ENCODE data around the gene RBX1.
"Not testable (repeated sequence)": the region's sequence is repeated elsewhere in the genome, so short reads cannot be mapped to it uniquely, and the experiment has no call there.

The RBX1 gene

DNA sequence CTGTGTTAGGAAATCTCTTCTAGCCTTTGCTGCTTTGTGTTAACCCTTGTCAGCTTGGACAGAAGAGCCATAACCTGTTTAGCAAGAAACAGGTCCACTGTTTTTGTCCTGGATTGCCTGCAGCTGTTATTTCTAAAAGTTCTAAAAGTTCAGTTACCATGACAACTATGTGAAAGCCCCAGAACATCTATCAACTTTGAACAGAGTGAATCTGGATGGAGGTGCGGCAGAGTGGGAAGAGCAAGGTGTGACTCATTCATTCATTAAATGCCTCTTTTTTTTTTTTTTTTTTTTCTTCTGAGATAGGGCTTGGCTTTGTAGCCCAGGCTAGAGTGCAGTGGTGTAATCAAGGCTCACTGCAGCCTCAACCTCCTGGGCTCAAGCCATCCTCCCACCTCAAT is 50.5 kb downstream of the RBX1 start:
- no peak overlapping the region for H3K27ac ChIP-seq
- DNase-seq (ENCODE audit: low spot score) = no peak
- H3K4me3 ChIP-seq = no peak overlapping the region
- no peak for TF ChIP-seq CTCF (IDR thresholded peaks at IDR 0.05)

GRCh38 chr22:41002386-41002785 is 51.2 kb downstream of the RBX1 start:
- not testable (repeated sequence) for H3K27ac ChIP-seq; DNase-seq (ENCODE audit: low spot score); H3K4me3 ChIP-seq

GRCh38 chr22:41003066-41003465 is 51.9 kb downstream of the RBX1 start:
- DNase-seq (ENCODE audit: low spot score) = no peak
- no peak for TF ChIP-seq CTCF (IDR thresholded peaks at IDR 0.05)
- Histone ChIP-seq H3K4me3 (no peak overlapping the region), H3K27ac (no peak overlapping the region)

DNA sequence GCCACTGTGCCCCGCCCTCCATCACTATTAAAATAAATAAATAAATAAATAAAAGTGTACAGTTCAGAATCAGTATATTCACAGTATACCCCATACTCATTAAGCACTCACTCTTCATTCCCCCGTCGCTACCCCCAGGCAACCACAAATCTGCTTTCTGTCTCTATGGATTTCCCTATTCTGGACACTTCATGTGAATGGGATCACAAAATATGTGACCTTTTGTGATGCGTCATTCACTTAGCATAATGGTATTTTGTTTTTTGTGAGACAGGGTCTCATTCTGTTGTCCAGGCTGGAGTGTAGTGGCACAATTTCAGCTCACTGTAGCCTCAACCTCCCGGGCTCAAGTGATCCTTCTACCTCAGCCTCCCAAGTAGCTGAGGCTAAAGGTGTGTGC is 52.8 kb downstream of the RBX1 start:
- H3K27ac ChIP-seq = no peak overlapping the region
- no peak for TF ChIP-seq CTCF (IDR thresholded peaks at IDR 0.05)
- no peak for DNase-seq (ENCODE audit: low spot score)
- H3K4me3 ChIP-seq = no peak overlapping the region

DNA sequence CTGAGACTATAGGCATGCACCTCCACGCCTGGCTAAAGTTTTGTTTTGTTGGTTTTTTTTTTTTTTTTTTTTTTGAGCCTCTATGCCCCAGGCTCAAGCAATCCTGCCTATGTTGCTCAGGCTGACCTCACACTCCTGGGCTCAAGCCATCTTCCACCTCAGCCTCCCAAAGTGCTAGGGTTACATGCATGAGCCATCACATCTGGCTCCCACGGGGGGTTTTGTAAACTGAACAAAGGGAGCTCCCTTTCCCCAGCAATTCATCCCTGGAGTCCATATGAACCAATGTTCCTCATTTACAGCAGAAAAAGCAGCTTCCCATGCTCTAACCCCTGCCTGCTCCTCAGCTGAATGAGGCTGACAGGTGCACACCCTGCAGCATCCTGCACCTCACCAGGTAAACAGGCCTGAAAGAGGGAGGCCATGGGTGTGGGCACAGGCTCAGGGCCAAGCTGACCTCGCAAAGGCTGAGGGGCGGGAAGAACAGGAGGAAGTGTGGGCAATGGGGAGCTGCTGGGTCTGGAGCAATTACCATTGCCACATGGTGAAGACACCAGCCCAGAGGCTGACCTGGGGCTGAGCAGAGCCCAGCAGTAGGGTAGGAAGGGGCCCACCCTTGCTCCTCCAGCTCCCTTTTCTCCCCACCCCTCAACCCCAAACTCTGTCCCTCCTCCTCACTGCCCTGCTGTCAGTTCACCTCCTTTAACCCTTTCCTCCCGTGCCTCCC is 58.2 kb downstream of the RBX1 start:
- DNase-seq (ENCODE audit: low spot score) = no peak
- H3K27ac ChIP-seq = no peak overlapping the region
- TF ChIP-seq CTCF (IDR thresholded peaks at IDR 0.05) = no peak
- H3K4me3 ChIP-seq = no peak overlapping the region

GRCh38 chr22:41015003-41015402 is 63.8 kb downstream of the RBX1 start:
- Histone ChIP-seq H3K4me3 (no peak overlapping the region), H3K27ac (no peak overlapping the region)
- no peak for TF ChIP-seq CTCF (IDR thresholded peaks at IDR 0.05)
- DNase-seq (ENCODE audit: low spot score) = no peak

- DNase-seq (ENCODE audit: low spot score) = no peak
- TF ChIP-seq CTCF (IDR thresholded peaks at IDR 0.05) = no peak
- peak overlapping the region; percentile 77 for H3K4me3 ChIP-seq
- peak overlapping the region; percentile 88 to 93 for H3K27ac ChIP-seq
Observed at GRCh38 chr22:41021061-41021612, 70.0 kb downstream of the RBX1 start.

Measured in coronary artery (tissue), 2 donors.